ENCODE results near the gene HAL.

Gene HAL

DNA sequence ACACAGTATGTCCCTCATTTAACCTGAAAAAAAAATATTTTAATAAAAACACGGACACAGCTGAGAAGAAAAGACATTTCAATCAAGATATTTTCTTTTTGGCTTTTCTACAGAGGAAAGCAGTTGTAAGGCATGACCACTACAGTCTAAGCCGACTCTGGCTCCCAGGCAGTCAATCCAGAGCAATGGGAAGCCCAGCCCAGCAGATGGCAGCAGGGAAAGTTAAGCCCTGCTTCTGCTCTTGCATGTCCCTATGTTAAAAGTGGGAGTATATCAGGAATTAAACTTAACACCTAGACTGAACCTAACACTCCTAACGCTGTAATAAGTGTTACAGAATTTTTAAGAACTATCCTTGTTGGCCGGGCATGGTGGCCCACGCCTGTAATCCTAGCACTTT is 19.5 kb upstream of the HAL start:
- in situ Hi-C loops (cut with MboI; ENCODE audit: low sequenced_read_pairs), result no loop called here

DNA sequence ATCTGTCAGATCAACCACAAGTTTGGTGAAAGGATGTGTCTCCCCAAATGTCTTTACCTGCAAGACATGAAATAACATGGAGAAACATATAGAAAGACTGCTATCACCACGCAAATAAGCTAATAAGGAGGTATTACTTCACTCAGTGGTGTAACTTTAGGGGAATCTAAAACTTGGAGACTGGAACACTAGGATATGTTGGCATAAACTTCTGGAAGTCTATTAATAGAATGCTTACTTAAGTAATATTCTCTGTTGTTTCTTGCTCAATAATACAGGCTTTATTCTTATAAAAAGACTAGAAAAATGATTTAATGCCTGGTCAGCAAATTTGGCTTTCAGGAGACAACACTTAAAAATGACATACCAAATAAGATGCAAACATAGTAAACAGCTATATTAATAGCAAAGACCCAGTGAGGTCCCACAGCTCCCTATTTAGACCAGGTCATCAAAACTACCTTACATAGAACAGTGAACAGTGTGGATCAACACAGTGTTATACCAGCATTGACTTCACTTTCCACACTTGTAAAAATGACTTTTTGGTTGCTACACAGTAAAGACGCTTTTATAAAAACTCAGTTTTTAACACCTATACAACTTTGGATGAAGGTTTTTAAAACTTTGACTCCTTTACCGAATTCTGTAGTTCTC is 18.9 kb upstream of the HAL start:
- in situ Hi-C loops (cut with MboI; ENCODE audit: low sequenced_read_pairs), result no loop called here

DNA sequence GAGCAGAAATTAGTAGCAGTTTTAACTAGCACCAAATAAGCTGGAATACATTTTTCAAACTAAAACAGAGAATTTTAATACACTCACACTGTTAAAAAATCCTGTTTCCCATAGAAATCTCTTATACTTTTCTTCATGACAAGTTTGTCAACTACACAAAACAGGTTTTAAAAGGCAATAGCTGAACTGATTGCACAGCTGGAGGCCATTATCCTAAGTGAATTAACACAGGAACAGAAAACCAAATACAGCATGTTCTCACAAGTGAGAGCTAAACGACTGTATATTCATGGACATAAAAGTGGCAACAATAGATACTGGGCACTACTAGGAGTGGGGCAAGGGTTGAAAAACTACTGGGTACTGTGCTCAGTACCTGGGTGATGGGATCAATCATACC is 11.6 kb upstream of the HAL start:
- in situ Hi-C loops (cut with MboI; ENCODE audit: low sequenced_read_pairs), result no loop called here

DNA sequence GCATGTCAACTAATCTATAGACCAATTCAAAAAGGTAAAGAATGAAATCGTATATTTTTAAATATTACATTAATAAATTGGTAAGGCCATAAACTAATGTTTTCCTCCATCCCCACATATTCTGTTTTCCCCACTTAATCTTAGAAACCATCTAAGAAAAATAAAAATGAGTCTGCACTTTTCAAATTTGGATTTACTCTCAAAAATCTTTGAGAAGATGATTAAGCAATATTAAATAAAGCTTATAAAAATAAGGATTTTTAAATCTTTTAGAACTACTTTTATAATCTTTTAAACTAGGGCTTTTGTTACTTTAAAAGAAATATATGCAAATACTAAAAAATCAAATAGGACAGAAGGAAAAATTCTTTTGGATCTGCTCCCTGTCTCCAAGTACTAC is 10.6 kb upstream of the HAL start:
- in situ Hi-C loops (cut with MboI; ENCODE audit: low sequenced_read_pairs), result no loop called here

DNA sequence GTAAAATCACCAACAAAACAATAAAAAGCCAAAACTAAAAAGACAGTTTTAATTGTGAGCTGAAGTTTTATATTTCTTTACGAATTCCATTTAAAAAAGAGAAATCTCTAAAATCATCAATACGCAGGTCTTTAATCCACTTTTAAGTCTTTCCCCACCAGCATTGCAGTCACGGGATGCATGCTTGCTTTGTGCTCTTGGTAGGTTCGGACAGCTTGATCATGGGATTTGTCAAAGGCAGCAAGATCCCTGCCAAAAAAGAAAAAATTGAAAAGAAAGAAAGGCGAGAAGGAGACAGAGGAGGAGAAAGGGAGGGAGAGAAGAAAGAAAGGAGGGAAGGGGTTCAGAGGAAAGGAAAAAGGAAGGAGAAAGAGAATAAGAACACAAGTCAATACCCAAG is 4.7 kb upstream of the HAL start:
- in situ Hi-C loops (cut with MboI; ENCODE audit: low sequenced_read_pairs), result no loop called here

DNA sequence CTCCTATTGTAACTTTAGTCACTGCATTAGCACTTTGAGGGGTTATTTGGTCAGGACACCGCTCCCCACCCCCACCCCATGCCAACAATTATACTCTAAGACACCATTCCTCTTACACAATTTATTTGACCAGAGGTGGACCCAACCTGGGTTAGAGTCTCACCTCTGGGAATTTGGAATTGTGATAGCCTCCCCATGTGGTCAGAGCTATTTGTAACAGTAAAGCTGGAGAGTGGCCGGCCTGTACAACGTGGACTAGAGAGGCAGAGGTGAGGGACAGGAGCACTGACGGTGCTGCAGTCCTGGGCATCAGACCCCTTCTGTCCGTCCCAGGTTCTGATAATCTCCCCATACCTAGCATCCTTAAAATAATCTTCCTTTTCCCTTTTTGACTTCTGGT is 3.3 kb upstream of the HAL start:
- in situ Hi-C loops (cut with MboI; ENCODE audit: low sequenced_read_pairs), result no loop called here

DNA sequence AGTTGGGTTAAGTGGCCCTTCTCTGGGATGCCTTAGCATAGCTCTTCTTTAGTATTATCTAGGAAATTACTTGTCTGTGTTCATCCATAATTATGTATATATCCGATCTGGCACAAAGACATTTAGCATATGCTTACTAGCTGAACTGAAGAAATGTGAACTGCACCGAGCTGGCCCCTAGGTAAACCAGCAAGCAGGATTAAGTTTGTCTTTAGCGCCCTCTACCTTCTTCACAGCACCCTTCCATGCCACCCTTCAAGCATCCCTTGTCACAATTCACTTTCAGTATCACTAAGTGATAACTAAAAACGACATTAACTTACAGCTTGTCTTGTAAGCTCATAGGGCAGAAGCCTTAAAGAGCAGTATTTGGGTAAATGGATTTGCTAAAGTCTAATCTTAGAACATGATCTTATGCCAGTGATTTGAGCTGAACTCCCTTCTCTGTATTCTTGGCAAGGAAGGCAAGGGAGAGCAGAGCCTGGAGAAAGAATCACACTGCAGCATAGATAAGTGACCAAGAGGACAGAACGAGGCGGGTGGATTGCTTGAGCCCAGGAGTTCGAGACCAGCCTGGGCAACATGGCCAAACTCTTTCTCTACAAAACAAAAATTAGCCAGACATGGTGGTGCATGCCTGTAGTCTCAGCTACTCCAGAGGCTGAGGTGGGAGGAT is 2.6 kb upstream of the HAL start:
- in situ Hi-C loops (cut with MboI; ENCODE audit: low sequenced_read_pairs), result no loop called here

DNA sequence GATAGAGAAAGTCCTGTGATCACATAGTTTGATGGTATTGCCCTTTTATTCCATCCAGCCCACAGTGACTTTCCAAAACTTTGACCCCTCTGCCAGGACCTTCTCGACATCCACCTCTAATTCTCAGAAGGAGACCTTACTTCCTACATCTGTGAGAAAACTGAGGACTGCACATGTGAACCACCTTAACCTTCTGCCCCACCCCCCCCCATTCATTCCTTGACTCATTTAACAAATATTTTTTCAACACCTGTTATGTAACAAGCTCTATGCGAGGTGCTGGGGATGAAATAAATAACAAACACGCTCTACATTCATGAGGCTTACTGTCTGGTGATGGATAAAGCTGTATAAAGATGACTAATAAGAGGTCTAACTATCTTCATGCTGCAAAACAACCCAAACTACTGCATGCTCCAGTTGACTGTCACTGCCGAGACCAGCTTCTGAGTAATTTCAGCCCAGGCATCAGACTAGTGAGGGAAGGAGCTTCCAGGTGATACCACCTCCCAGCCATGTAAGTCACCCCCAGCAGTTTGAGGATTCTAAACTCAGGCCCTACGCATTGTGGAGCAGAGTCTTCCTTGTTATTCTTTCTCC is 1.9 kb upstream of the HAL start:
- in situ Hi-C loops (cut with MboI; ENCODE audit: low sequenced_read_pairs), result no loop called here

DNA sequence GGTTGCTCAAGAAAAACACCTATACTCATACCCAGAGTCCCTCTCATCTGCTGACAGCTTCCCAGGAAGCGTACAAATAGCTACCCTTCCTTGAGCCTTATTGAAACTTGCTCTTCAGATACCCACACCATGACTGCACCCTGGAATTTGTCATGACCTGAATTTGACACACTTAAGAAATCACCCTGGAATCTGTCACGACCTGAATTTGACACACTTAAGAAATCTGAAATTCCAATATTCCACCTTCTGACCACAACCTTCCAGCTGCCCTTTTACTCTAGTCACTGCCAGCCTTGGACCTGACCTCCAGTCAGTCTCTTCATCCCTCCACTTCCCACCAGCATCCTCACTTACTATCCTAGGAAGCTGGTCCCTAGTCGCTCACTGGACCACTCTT is 1.1 kb upstream of the HAL start:
- in situ Hi-C loops (cut with MboI; ENCODE audit: low sequenced_read_pairs), result no loop called here

DNA sequence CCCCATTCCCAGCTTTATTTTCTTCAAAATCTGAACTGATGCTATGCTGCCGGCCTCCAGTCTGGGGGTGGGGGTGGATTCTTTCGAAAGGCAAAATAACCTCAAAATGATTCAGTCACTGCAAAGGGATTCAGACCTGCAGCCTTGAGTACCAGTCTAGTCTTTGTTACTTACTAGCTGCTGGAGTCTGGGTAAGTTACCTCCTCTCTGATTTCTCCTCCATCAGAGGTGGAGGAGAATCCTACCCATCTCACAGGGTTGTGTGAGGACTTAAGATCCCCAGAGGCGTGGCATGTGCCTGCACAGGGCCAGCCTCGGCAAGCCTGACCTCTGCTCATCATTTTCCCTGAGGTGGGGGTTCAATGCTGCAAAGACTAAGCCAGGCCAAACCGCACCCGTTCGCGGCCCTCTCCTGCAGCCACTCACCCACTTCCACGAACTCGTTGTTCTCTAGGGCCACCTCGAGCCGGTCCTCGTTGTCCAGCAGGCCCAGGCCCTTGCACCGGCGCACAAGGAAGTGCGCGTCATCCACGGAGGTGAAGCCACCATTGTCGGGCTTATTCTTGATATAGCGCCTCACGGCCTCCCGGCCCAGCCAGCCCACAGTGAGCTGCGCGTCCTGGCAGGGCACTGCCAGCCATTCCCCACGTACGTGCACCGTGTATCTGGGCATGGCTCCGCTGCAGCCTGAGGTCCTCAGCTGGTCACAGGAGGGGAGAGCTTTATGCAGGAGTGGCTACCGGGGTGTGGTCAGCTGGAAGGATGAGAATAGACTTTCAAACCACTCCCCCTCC is 709 bp downstream of the HAL start:
- in situ Hi-C loops (cut with MboI; ENCODE audit: low sequenced_read_pairs), result no loop called here

DNA sequence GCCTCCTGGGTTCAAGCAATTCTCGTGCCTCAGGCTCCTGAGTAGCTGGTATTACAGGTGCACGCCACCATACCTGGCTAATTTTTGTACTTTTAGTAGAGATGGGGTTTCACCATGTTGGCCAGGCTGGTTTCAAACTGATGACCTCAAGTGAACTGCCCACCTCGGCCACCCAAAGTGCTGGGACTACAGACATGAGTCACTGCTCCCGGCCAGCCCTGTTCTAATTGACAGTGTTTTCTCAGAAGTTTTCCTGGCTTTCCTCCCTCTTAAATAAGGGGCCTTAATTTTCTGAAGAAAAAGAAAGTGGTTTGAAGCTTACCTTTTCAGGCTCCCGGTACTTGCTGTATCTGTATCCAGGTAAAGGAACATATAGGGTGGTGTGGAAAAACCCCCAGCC is 1.7 kb downstream of the HAL start:
- in situ Hi-C loops (cut with MboI; ENCODE audit: low sequenced_read_pairs), result no loop called here

DNA sequence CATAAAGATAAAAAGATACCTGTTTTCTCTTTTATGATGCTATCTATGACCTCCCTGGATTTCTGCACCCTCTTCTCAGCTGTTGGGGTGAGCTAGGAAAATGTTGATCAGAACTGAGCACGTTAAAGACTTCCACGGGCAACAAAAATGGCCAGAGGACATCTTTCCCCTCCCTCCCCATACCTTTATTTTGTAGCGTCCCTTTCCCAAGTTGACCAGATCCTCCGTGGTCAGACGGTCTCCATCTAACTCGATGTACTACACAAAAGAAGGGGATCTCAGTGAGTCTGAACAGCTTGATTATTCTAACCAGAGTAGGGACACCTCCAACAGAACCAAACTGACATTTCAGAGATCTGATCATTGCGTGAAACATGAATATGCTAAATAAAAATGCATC is 2.2 kb downstream of the HAL start:
- in situ Hi-C loops (cut with MboI; ENCODE audit: low sequenced_read_pairs), result no loop called here

DNA sequence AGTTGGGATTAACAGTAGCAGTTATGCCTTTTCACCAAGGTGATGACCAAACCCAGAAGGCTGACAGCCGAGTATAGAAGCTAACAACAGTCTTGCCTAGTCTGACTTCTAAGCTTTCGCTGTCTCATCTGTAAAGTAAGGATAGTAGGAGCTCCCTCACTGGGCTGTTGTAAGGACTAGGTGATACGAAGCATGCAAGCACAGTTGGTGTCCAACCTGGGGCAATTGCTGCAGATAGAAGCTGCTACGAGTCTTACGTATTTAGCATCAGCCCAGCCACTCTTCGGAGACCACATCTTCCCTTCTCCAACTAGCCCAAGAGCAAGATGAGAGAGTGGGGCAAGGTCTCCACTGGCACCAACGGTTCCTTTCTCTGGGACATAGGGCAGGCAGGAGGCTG is 6.0 kb downstream of the HAL start:
- in situ Hi-C loops (cut with MboI; ENCODE audit: low sequenced_read_pairs), result no loop called here

DNA sequence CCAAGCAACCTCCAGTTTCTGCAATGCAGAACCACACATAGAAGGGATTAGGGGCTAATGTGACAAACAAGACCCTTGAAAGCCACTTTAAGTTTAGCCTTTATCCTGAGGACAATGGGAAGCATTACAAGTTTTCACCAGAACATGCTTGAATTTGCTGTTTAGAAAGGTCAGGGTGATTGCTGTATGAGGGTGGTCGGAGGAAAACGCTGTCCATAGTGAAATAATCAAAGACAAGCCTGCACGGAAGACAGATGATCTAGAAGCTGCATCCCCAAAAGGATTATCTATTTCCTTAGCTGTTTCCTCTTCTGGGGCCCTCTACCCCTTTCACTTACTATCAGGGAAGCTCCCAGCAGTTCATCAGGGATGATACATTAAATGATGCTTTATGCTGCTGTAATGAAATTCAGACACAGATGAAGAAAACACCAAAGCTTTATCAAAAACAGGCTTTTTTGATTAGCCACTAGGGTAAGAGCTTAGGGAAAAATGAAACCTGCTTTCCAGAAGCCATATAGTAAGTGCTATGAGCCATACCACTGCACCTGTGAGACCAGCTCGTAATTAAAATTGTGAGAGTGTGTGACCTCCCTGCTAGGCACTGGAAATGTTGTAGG is 6.5 kb downstream of the HAL start:
- in situ Hi-C loops (cut with MboI; ENCODE audit: low sequenced_read_pairs), result no loop called here

DNA sequence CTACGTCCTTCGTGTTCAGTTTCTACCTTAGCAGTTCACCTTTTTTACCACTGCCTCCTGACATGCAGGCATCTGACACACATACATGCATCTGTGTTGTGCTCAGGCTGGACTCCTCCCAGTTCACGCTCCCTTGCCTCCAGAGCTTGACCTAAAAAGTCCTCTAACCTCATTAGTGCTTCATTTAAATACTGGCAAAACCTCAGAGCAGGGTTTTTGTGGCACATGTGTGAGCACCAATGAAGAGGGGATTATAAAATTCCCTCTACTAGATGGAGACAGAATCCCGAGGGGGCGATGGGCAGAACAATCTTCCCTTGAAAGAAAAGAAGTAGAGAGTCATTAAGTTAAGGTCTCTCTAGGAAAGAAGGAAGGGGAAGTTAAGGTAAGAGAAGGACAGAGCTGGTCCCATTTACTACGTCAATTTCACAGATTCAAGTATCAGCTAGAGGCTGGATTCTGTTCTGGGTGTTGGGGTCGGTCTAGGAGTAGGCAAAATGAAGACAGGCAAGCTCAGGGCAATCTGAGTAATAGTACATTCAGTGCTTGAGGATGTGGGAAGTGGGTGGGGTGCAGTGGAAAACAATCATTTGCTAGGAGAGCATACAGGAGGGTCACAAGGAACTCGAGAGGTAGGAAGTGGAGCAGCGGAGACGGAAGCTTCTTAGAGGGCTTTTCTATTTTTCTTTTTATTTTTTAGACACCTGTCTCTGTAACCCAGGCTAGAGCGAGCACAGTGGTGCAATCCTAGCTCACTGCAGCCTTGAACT is 7.5 kb downstream of the HAL start:
- in situ Hi-C loops (cut with MboI; ENCODE audit: low sequenced_read_pairs), result no loop called here

DNA sequence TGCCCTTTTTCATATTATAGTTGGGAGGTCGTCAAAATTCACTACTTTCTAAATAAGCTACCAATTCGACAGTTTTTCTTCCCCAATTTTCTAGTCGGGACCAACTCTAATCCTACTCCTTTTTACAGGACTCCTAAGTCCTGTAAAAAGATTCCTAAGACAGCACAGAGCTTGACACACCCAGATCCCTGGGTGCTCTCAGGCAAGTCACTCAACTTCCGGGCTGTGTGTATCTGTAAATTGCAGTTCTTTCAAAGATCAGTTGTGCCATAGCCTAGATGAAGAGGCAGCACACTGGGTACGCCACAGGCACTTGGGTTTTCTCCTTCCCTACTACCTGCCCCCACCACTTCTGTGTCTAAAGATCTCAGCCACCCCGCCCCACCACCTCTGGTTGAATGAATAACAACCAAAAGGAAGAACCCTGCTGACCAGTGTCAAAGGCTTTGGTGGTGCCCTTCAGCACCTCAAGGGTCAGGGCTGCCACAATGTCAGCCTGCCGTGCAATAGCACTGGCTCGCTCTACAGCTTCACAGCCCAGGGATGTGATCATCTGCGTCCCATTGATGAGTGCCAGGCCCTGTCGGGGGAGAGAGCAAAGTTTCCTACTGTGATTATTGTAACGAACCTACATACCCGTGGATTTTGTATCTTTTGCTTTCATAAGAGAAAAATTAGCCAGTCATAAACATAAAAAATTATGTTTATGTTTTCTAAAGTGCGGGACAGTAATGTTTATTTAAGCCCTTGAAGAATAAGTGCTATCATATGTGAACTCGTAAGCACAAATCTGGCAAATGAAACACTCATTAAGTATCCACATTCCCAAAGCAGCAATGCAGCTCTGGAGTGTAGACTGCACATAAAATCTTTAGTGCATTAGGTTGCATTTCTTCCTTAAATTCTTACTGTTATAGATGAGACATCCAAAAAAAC is 9.2 kb downstream of the HAL start:
- in situ Hi-C loops (cut with MboI; ENCODE audit: low sequenced_read_pairs), result no loop called here

DNA sequence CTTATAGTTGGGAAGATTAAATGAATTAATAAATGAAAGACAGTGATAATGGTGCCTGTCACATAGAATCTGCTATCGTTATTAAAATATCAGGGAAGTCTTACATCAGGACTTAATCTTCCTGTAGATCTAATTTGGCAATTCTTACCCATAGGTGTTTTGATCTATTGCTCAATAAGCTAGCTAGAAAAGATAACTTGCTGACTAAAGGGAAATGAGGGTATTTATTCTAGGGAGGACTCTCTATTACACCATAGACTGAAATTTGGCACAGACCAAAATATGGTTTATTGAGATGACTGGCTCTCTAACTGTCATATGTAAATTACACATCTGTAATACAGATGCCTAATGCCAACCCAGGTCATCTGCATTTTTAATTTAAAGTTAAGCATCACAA is 11.5 kb downstream of the HAL start:
- in situ Hi-C loops (cut with MboI; ENCODE audit: low sequenced_read_pairs), result no loop called here

DNA sequence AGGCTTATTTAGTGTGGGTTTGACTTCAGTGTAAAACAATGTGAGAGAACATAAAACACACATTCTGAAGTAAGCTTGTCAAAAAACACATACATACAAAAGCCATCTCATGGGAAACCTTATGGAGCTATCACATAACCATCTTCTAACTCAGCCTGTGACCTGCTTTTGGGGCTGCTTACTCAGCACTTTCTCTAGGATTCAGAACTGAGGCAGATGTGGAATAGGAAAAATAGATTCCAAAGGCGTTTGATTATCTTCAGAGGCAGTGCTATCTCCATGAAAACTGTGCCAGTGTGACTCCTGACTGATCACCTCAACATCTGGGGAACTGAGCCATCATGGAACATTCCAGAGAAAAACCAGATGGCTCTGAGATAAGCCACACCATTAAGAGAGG is 13.5 kb downstream of the HAL start:
- in situ Hi-C loops (cut with MboI; ENCODE audit: low sequenced_read_pairs), result no loop called here

DNA sequence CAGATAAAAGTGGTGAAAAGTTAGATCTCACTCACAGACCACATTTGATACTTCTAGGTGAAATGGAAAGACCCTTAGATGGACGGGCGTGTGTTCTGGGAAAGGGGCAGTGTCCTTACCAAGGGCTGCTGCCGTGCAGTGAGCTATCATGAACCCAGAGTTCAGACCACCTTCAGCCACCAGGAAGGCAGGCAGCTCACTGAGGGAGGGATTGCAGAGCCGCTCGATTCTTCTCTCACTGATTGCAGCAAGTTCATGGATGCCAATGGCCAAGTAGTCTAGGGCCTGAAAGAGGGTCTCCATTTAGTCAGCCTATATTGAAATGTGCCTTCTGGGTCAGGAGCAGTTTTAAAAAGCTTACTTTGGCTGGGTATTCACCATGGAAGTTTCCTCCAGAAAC is 15.7 kb downstream of the HAL start:
- in situ Hi-C loops (cut with MboI; ENCODE audit: low sequenced_read_pairs), result no loop called here

DNA sequence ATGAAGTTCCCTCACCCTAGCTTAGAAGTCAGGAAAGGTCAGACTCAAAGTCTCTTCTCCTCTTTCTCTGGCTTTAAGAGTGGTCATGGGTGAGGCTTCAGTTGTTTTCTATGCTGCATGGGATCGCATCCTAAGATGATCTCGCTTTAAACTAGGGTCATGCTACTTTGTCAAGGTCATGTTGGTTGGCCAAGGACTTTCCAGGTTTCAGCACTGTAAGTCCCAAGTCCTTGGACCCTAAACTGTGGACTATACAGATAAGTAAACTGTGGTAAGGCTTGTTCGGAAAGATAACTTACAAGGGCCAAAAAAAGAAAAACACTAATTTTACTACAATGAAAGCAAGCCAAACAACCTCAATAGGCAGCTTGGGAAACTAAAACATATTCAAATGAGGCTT is 17.4 kb downstream of the HAL start:
- in situ Hi-C loops (cut with MboI; ENCODE audit: low sequenced_read_pairs), result no loop called here
